Regular cardiac myocyte (primary cell): Measurements from ENCODE around the gene UCN3. TPM values are rescaled to one million over a fixed set of nuclear protein-coding genes. Genes with fewer than 3 reads are reported as not detected.

Experiments
- total RNA-seq: library from RNA; depleted of rRNA; stranded (reverse); fragments of >200 nt; gene quantifications from 2 replicates; pipeline ENCODE4 v1.2.3, GENCODE V29; 2014

UCN3 gene
- total RNA-seq: not detected in 2 replicates

GRCh38 chr10:5364890-5365338 lies at the start of gene UCN3:
TSS of gene UCN3 (plus strand) at chr10:5364966. CDS start at chr10:5373721, 8,755 bp downstream.

GRCh38 chr10:5404208-5405041 lies 39.7 kb downstream of the UCN3 start, which contains the start of gene TUBAL3:
TSS of gene TUBAL3 (minus strand) at chr10:5404828. CDS start at chr10:5404792, 36 bp downstream.

GRCh38 chr10:5412277-5412941 lies 47.6 kb downstream of the UCN3 start, which contains the start of gene NET1:
TSS of gene NET1 (plus strand) at chr10:5412557. CDS start at chr10:5412693, 136 bp downstream.

Other genes with a start within 250 kb of the UCN3 start
- gene AKR1C8, start 179.8 kb upstream of the UCN3 start, total RNA-seq: not detected in 2 replicates
- gene AKR1C4, start 168.1 kb upstream of the UCN3 start, total RNA-seq: not detected in 2 replicates
- under 0.01 TPM in 1 of 2 replicates, not detected in the other for gene TUBAL3, start 39.9 kb downstream of the UCN3 start, total RNA-seq
- gene NET1, start 47.6 kb downstream of the UCN3 start, total RNA-seq: 22.6 and 38.3 TPM in 2 replicates
- not detected in 2 replicates for gene CALML5, start 134.6 kb downstream of the UCN3 start, total RNA-seq
- gene CALML3, start 160.0 kb downstream of the UCN3 start, total RNA-seq: not detected in 2 replicates